ENCODE data around the gene PPP3R1.

DNA sequence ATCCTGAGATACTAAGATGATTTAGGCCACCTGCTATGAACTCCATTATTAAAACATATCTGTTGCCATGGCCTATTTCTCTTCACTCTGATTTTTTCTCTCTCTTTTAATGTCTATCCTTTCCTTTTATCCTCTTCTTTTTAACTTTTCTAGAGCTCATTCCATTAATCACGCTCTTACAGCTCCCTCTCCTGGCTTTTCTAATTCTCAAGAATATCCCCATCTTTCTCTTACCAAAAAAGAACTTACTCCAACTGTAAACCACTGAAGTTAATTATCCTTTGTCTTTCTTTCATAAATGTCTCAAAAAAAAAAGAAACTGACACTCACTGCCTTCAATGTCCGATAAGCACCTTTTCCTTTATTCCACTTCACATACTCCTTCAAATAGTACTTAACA lies 7.9 kb downstream of the PPP3R1 start:
- TF ChIP-seq, protein P1, sequence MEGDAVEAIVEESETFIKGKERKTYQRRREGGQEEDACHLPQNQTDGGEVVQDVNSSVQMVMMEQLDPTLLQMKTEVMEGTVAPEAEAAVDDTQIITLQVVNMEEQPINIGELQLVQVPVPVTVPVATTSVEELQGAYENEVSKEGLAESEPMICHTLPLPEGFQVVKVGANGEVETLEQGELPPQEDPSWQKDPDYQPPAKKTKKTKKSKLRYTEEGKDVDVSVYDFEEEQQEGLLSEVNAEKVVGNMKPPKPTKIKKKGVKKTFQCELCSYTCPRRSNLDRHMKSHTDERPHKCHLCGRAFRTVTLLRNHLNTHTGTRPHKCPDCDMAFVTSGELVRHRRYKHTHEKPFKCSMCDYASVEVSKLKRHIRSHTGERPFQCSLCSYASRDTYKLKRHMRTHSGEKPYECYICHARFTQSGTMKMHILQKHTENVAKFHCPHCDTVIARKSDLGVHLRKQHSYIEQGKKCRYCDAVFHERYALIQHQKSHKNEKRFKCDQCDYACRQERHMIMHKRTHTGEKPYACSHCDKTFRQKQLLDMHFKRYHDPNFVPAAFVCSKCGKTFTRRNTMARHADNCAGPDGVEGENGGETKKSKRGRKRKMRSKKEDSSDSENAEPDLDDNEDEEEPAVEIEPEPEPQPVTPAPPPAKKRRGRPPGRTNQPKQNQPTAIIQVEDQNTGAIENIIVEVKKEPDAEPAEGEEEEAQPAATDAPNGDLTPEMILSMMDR (IDR thresholded peaks at IDR 0.05 in 8 of 11, conservative IDR thresholded peaks at IDR 0.05 in 3 of 11) = no peak
- no peak for TF ChIP-seq POLR2AphosphoS5 (IDR thresholded peaks at IDR 0.05)
- TF ChIP-seq POLR2A (IDR thresholded peaks at IDR 0.05) = no peak

Data from spleen (tissue), 7 donors.